H1 (cell line): ENCODE measurements around the gene TBX21. TPM values are rescaled to one million over a fixed set of nuclear protein-coding genes. Genes with fewer than 3 reads are reported as not detected.
A peak's percentile ranks its signal among the peaks of the same experiment; 100 is the strongest.

Source experiments
- CTCF ChIA-PET: fragments of 300-600 bp; sonication (Branson Sonifier 250); formaldehyde crosslinking; loops from one replicate; lab custom pipeline; 2021; ENCODE audit not compliant: partially characterized antibody; lab: Charles Lee
- POLR2A ChIA-PET: fragments of 300-600 bp; sonication (Branson Sonifier 250); formaldehyde crosslinking; loops from one replicate; lab custom pipeline; 2021; ENCODE audit warnings: inconsistent platforms; ENCODE audit not compliant: partially characterized antibody; lab: Charles Lee
- DNase-seq, 2 experiments: peaks; one replicate each; pipeline versions ENCODE4 v3.0.0 to v3.0.0-alpha.2; 2010 to 2022; ENCODE audit warnings: low spot score in 2 of 2, low read depth in 1 of 2, mixed read lengths in 1 of 2
- FAIRE-seq: peaks from 2 replicates; lab custom pipeline; 2011; peaks lifted over from hg19 to GRCh38; lab: Jason Lieb, UNC
- H2AFZ ChIP-seq: 2 replicates; pipeline ENCODE4 v1.8.1; 2012; ENCODE audit warnings: low read length, inconsistent platforms
- H2AK5ac ChIP-seq: 2 replicates; pipeline ENCODE4 v1.6.1; 2013; ENCODE audit warnings: low read depth, low read length
- H2BK120ac ChIP-seq: replicated peaks from 2 replicates; pipeline ENCODE3; 2013; ENCODE audit warnings: low read depth, low read length, inconsistent platforms
- H2BK12ac ChIP-seq: 2 replicates; pipeline ENCODE4 v1.6.1; 2013; ENCODE audit warnings: low read depth, low read length
- H2BK15ac ChIP-seq: 2 replicates; pipeline ENCODE4 v1.6.1; 2013; ENCODE audit warnings: low read length
- H2BK20ac ChIP-seq: 2 replicates; pipeline ENCODE4 v1.6.1; 2013; ENCODE audit warnings: low read length
- H2BK5ac ChIP-seq: 2 replicates; pipeline ENCODE4 v1.6.1; 2013; ENCODE audit warnings: low read depth, low read length
- H3K14ac ChIP-seq: 2 replicates; pipeline ENCODE4 v1.6.1; 2013; ENCODE audit warnings: inconsistent platforms; ENCODE audit not compliant: insufficient read length
- H3K18ac ChIP-seq: 2 replicates; pipeline ENCODE4 v1.6.1; 2013; ENCODE audit warnings: low read length; ENCODE audit errors: extremely low read depth
- H3K23ac ChIP-seq: 2 replicates; pipeline ENCODE4 v1.6.1; 2013; ENCODE audit warnings: inconsistent platforms; ENCODE audit not compliant: insufficient read length
- H3K23me2 ChIP-seq: 2 replicates; pipeline ENCODE4 v1.6.1; 2013; ENCODE audit warnings: low read depth, low read length
- H3K27ac ChIP-seq: 2 replicates; pipeline ENCODE4 v1.6.1; 2011; ENCODE audit warnings: low read depth, low read length, inconsistent platforms
- H3K27me3 ChIP-seq, 4 experiments: replicated peaks in 1 of 4; 1 replicate in 1 of 4; 2 replicates in 3 of 4; pipeline versions ENCODE4 v1.6.1 to v1.8.1; 2011 to 2013; ENCODE audit warnings: low read length in 3 of 4, mild to moderate bottlenecking in 3 of 4, inconsistent platforms in 2 of 4, mixed read lengths in 2 of 4, moderate library complexity in 1 of 4; ENCODE audit not compliant: control insufficient read depth in 3 of 4, insufficient read depth in 3 of 4; ENCODE audit errors: extremely low read depth in 1 of 4
- H3K36me3 ChIP-seq, 4 experiments: 2 replicates each; pipeline versions ENCODE4 v1.6.1 to v1.8.1; 2011 to 2013; ENCODE audit warnings: mild to moderate bottlenecking in 4 of 4, low read length in 3 of 4, moderate library complexity in 2 of 4, control low read depth in 1 of 4, inconsistent platforms in 1 of 4; ENCODE audit not compliant: insufficient read depth in 4 of 4, control insufficient read depth in 2 of 4
- H3K4ac ChIP-seq: replicated peaks from 2 replicates; pipeline ENCODE3; 2013; ENCODE audit warnings: low read length, low read depth, mixed read lengths, inconsistent platforms; ENCODE audit not compliant: insufficient read length
- H3K4me1 ChIP-seq, 4 experiments: replicated peaks in 1 of 4; 1 replicate in 1 of 4; 2 replicates in 3 of 4; pipeline versions ENCODE4 v1.6.1 to v1.8.1; 2011 to 2013; ENCODE audit warnings: low read length in 3 of 4, inconsistent platforms in 2 of 4, mixed read lengths in 1 of 4; ENCODE audit not compliant: insufficient read depth in 4 of 4, control insufficient read depth in 3 of 4
- H3K4me2 ChIP-seq, 2 experiments: 2 replicates each; pipeline versions ENCODE4 v1.6.1 to v1.8.1; 2011 to 2013; ENCODE audit warnings: low read depth in 2 of 2, low read length in 2 of 2, control low read depth in 1 of 2, inconsistent platforms in 1 of 2, mild to moderate bottlenecking in 1 of 2; ENCODE audit not compliant: insufficient read depth in 1 of 2
- H3K4me3 ChIP-seq, 4 experiments: fragments of 200-600, 300-600 bp in 1 of 4; sonication (generic), shearing (Covaris generic), sonication (Bioruptor Twin) in 1 of 4; 2 replicates each; pipeline versions ENCODE4 v1.5.1 to v1.8.1; 2011 to 2016; ENCODE audit warnings: low read length in 4 of 4, low read depth in 3 of 4, control low read depth in 2 of 4, inconsistent platforms in 2 of 4, mild to moderate bottlenecking in 2 of 4, mixed read lengths in 1 of 4, moderate library complexity in 1 of 4; ENCODE audit not compliant: insufficient read depth in 2 of 4; ENCODE audit errors: extremely low read depth in 1 of 4
- H3K56ac ChIP-seq: replicated peaks from 2 replicates; pipeline ENCODE3; 2013; ENCODE audit warnings: low read depth, mild to moderate bottlenecking, mixed read lengths, low read length, inconsistent platforms; ENCODE audit not compliant: insufficient read length
- H3K79me1 ChIP-seq: 2 replicates; pipeline ENCODE4 v1.6.1; 2013; ENCODE audit warnings: low read depth, low read length, control low read depth
- H3K79me2 ChIP-seq, 2 experiments: 2 replicates each; pipeline versions ENCODE4 v1.6.1 to v1.8.1; 2012 to 2013; ENCODE audit warnings: low read length in 2 of 2, mild to moderate bottlenecking in 2 of 2, inconsistent platforms in 1 of 2; ENCODE audit not compliant: insufficient read depth in 2 of 2, control insufficient read depth in 1 of 2
- H3K9ac ChIP-seq, 4 experiments: replicated peaks in 1 of 4; 1 replicate in 1 of 4; 2 replicates in 3 of 4; pipeline versions ENCODE4 v1.6.1 to v1.8.1; 2011 to 2013; ENCODE audit warnings: low read depth in 3 of 4, low read length in 3 of 4, control low read depth in 2 of 4, mild to moderate bottlenecking in 2 of 4, moderate library complexity in 2 of 4, inconsistent platforms in 1 of 4; ENCODE audit errors: extremely low read depth in 1 of 4
- H3K9me3 ChIP-seq, 2 experiments: 2 replicates each; pipeline versions ENCODE4 v1.6.1 to v1.8.1; 2012 to 2013; ENCODE audit warnings: mild to moderate bottlenecking in 2 of 2, moderate library complexity in 2 of 2, control low read depth in 1 of 2, inconsistent platforms in 1 of 2, low read depth in 1 of 2, low read length in 1 of 2, mixed read lengths in 1 of 2; ENCODE audit not compliant: insufficient read depth in 2 of 2
- H4K20me1 ChIP-seq, 2 experiments: replicated peaks in 1 of 2; 2 replicates each; pipeline versions ENCODE3 to v1.8.1; 2011 to 2013; ENCODE audit warnings: inconsistent platforms in 2 of 2, low read length in 2 of 2, mild to moderate bottlenecking in 1 of 2; ENCODE audit not compliant: insufficient read depth in 2 of 2, control insufficient read depth in 1 of 2
- H4K5ac ChIP-seq: 2 replicates; pipeline ENCODE4 v1.6.1; 2013; ENCODE audit warnings: low read length, low read depth, mixed read lengths, inconsistent platforms; ENCODE audit not compliant: insufficient read length
- H4K8ac ChIP-seq: 2 replicates; pipeline ENCODE4 v1.8.0; 2013; ENCODE audit warnings: mild to moderate bottlenecking, moderate library complexity, low read length, inconsistent platforms; ENCODE audit not compliant: insufficient read depth; ENCODE audit errors: extremely low read depth
- H4K91ac ChIP-seq: replicated peaks from 2 replicates; pipeline ENCODE3; 2013; ENCODE audit warnings: low read length, mixed read lengths, inconsistent platforms; ENCODE audit not compliant: insufficient read length
- CHD1 ChIP-seq: IDR thresholded peaks from 2 replicates; pipeline ENCODE4 v1.6.1; 2012; ENCODE audit warnings: low read depth, low read length, improper control_type of control experiment
- EZH2 ChIP-seq: fragments of 200-600 bp; sonication (generic); IDR thresholded peaks from 2 replicates; pipeline ENCODE4 v1.7.1; 2012; ENCODE audit warnings: low read depth, mild to moderate bottlenecking, moderate library complexity, low read length, inconsistent platforms; ENCODE audit not compliant: severe bottlenecking
- POLR2A ChIP-seq, 2 experiments: IDR thresholded peaks; 1 replicate in 1 of 2; 2 replicates in 1 of 2; pipeline ENCODE4 v1.6.1; 2011; ENCODE audit warnings: low read depth in 2 of 2, low read length in 2 of 2, mild to moderate bottlenecking in 2 of 2; ENCODE audit errors: control extremely low read depth in 1 of 2
- SP2 ChIP-seq: IDR thresholded peaks from 2 replicates; pipeline ENCODE4 v1.6.1; 2012; ENCODE audit warnings: mild to moderate bottlenecking, low read length, inconsistent platforms
- TAF7 ChIP-seq: optimal IDR thresholded peaks from 2 replicates; pipeline ENCODE3; 2011; ENCODE audit warnings: low read depth, mild to moderate bottlenecking, inconsistent platforms, low read length, moderate library complexity, borderline replicate concordance
- WGBS, 2 experiments: shearing (Covaris generic) in 1 of 2; methylation state at CpG; one replicate each; pipeline versions ENCODE4 v1.1.6 to v1.1.7; 2013 to 2015; ENCODE audit warnings: low lambda C conversion rate in 2 of 2, mixed read lengths in 2 of 2, inconsistent platforms in 1 of 2, low coverage in 1 of 2, missing lambda C conversion rate in 1 of 2; ENCODE audit not compliant: insufficient replicate concordance in 2 of 2, insufficient coverage in 1 of 2, insufficient read length in 1 of 2; ENCODE audit errors: extremely low coverage in 1 of 2, missing lambda C conversion rate in 1 of 2; 5-methylcytosine and 5-hydroxymethylcytosine counted together
- polyA plus RNA-seq, 7 experiments: library from polyadenylated mRNA; depleted of rRNA in 3 of 7; stranded (reverse) in 5 of 7; unstranded in 2 of 7; fragments of >200 nt in 5 of 7; fragments of 200-250 nt in 2 of 7; gene quantifications; 1 replicate in 5 of 7; 2 replicates in 1 of 7; 4 replicates in 1 of 7; pipeline versions ENCODE4 v1.2.1 to v1.2.3, GENCODE V29; 2011 to 2013; ENCODE audit warnings: missing spikeins in 2 of 7, mixed read lengths in 2 of 7
- total RNA-seq: library from RNA; stranded (reverse); fragmentation: NEBNext Ultra II Directional; extraction: Animal tissue kit (Norgen Biotek cat#: 25700); gene quantifications from 2 replicates; pipeline ENCODE4 v1.2.1, GENCODE V29; 2021

TBX21 gene
- total and polyA plus RNA-seq, 2 of the 8 experiments (the other 6 are each of a cell fraction or from before 2014, with no cell fraction given): not detected

DNA sequence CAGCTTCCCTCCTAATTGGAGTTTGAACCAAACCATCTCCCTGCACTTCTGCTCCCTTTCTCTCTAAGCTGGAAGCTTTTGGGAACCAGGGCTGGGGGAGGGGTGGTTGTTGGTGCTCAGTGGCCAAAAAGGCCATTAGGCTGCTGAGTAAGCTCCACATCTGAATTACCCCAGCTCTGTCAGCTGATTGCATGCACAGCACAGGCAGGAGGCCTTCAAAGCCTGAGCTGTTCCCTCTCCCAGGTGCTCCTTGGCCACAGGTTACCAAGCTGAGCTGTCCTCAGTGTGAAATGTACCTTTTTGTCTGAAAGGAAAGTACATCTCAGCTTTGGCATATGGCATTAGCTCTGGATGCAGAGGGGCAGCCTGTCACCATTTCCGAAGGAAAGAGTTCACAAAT lies 45.3 kb upstream of the TBX21 start:
- no peak overlapping the region for H2BK12ac ChIP-seq
- H3K27me3 ChIP-seq: no peaks in the 10 kb centered on the region
- DNase-seq (peak in 1 of 2 experiments; percentile 63), FAIRE-seq (no peak)
- H2BK15ac ChIP-seq: 0 out of 2 replicates have a peak overlapping the region, but pooled peaks have one; percentile 9
- H3K36me3 ChIP-seq: peaks cover 7 to 28% (median 11%) of the 10 kb centered on the region in 4 experiments; a peak in 7 of 8 replicates
- H3K9ac ChIP-seq: peak overlapping the region in 1 of 4 experiments; percentile 25; a peak in 1 of 7 replicates
- no peaks in the 10 kb centered on the region for H4K20me1 ChIP-seq
- no peak overlapping the region for H2BK5ac ChIP-seq
- no peaks in the 10 kb centered on the region for H3K9me3 ChIP-seq
- no peak overlapping the region for H2AK5ac ChIP-seq
- H4K8ac ChIP-seq: no peak overlapping the region
- no peak overlapping the region for H4K5ac ChIP-seq
- ChIA-PET POLR2A (interaction anchor here (0.9 to 46.3 kb wide), 8 partner anchors 6 to 173 kb away, joined by 3 to 1575 read pairs (median 6); partner anchors contain the start of genes KPNB1 and TBKBP1), CTCF (interaction anchor here (0.6 to 4.5 kb wide), 13 partner anchors 10 to 805 kb away, joined by 3 to 36 read pairs (median 4); partner anchors contain the start of gene TBX21)
- H3K14ac ChIP-seq: no peak overlapping the region
- H3K4ac ChIP-seq: no peak overlapping the region
- H3K27ac ChIP-seq: no peak overlapping the region
- H2BK120ac ChIP-seq: no peak overlapping the region
- H3K4me3 ChIP-seq: no peak overlapping the region
- no peak overlapping the region for H3K18ac ChIP-seq
- no peak overlapping the region for H3K56ac ChIP-seq
- WGBS, 2 experiments: 82% methylated on average over 1 of the region's 1 CpG; no CpG with 5 or more reads in 1 of the 2 experiments
- H4K91ac ChIP-seq: no peak overlapping the region
- peaks cover 10 to 16% (median 13%) of the 10 kb centered on the region in 4 experiments for H3K4me1 ChIP-seq
- H3K79me1 ChIP-seq: no peaks in the 10 kb centered on the region
- H2BK20ac ChIP-seq: no peak overlapping the region
- no peaks in the 10 kb centered on the region; a peak in 1 of 4 replicates for H3K79me2 ChIP-seq
- H3K23me2 ChIP-seq: no peaks in the 10 kb centered on the region
- H2AFZ ChIP-seq: no peak overlapping the region
- peak overlapping the region in 1 of 2 experiments; percentile 1; a peak in 2 of 4 replicates for H3K4me2 ChIP-seq
- no peak overlapping the region for H3K23ac ChIP-seq
- TF ChIP-seq CHD1: no peak
- 0 out of 3 replicates have a peak, but pooled peaks of 1 of the 2 experiments have one; percentile 32 for TF ChIP-seq POLR2A (IDR thresholded peaks at IDR 0.05; ENCODE audit: control extremely low read depth in 1 of 2, low read depth in 2 of 2, low read length in 2 of 2)
- TF ChIP-seq SP2: no peak
- TF ChIP-seq EZH2: no peak
- TF ChIP-seq TAF7: no peak
